GM21529 (cell line): ENCODE data around the gene SSH2.
A peak's percentile ranks its signal among the peaks of the same experiment; 100 is the strongest.
"Not testable (repeated sequence)": the region's sequence is repeated elsewhere in the genome, so short reads cannot be mapped to it uniquely, and the experiment has no call there.

Experiments used
- ATAC-seq: cut with Tn5 transposase; IDR thresholded peaks from one replicate; pipeline ENCODE4 v1.9.1; 2021; ENCODE audit not compliant: unreplicated experiment

Gene SSH2

GRCh38 chr17:29929533-29930408, at the start of gene SSH2:
Gene SSH2, minus strand, starts transcription at chr17:29930228. Its CDS starts 228 bp downstream, at chr17:29930000.
- ATAC-seq: peak; percentile 55

- no peak for ATAC-seq
Measured at GRCh38 chr17:29977836-29978235, 47.8 kb upstream of the SSH2 start.

GRCh38 chr17:29973005-29973404, 43.0 kb upstream of the SSH2 start:
- no peak for ATAC-seq

GRCh38 chr17:29972277-29972676, 42.2 kb upstream of the SSH2 start:
- no peak for ATAC-seq

- ATAC-seq: no peak
Measured at GRCh38 chr17:29968271-29968670, 38.2 kb upstream of the SSH2 start.

- no peak for ATAC-seq
Measured at GRCh38 chr17:29962656-29963055, 32.6 kb upstream of the SSH2 start.

GRCh38 chr17:29959658-29960337, 29.8 kb upstream of the SSH2 start:
- no peak for ATAC-seq

- ATAC-seq: no peak
Measured at GRCh38 chr17:29958947-29959657, 29.1 kb upstream of the SSH2 start.

GRCh38 chr17:29957488-29957887, 27.5 kb upstream of the SSH2 start:
- not testable (repeated sequence) for ATAC-seq

- ATAC-seq: no peak
Measured at GRCh38 chr17:29956225-29956624, 26.2 kb upstream of the SSH2 start.

GRCh38 chr17:29954405-29954804, 24.4 kb upstream of the SSH2 start:
- no peak for ATAC-seq

- ATAC-seq: no peak
Measured at GRCh38 chr17:29949696-29950095, 19.7 kb upstream of the SSH2 start.

GRCh38 chr17:29948448-29949215, 18.6 kb upstream of the SSH2 start:
- ATAC-seq: no peak

GRCh38 chr17:29945281-29945680, 15.3 kb upstream of the SSH2 start:
- ATAC-seq: no peak

- no peak for ATAC-seq
Measured at GRCh38 chr17:29941334-29941733, 11.3 kb upstream of the SSH2 start, which contains the start of gene EFCAB5. Gene EFCAB5, plus strand, starts transcription at chr17:29941634. Its CDS starts 163 bp downstream, at chr17:29941797.

- ATAC-seq: no peak
Measured at GRCh38 chr17:29936724-29937123, 6.7 kb upstream of the SSH2 start.

GRCh38 chr17:29935909-29936308, 5.9 kb upstream of the SSH2 start:
- ATAC-seq: not testable (repeated sequence)

- ATAC-seq: no peak
Measured at GRCh38 chr17:29933379-29933778, 3.4 kb upstream of the SSH2 start.

GRCh38 chr17:29931231-29931932, 1.4 kb upstream of the SSH2 start:
- peak; percentile 65 for ATAC-seq

- ATAC-seq: peak; percentile 4
Measured at GRCh38 chr17:29930409-29931010, 482 bp upstream of the SSH2 start.
